ENCODE measurements around the gene TACSTD2.
"Not testable (repeated sequence)": the region's sequence is repeated elsewhere in the genome, so short reads cannot be mapped to it uniquely, and the experiment has no call there.

The TACSTD2 gene

GRCh38 chr1:58586271-58586670 lies 9.2 kb upstream of the TACSTD2 start:
- no peak for DNase-seq

- no peak for DNase-seq
These were observed 8.6 kb upstream of the TACSTD2 start for GRCh38 chr1:58585581-58586151.

- DNase-seq = no peak
These were observed 8.1 kb upstream of the TACSTD2 start for GRCh38 chr1:58585166-58585565.

- DNase-seq = no peak
These were observed 7.2 kb upstream of the TACSTD2 start for GRCh38 chr1:58584082-58584895.

GRCh38 chr1:58583496-58583895 lies 6.4 kb upstream of the TACSTD2 start:
- no peak for DNase-seq

GRCh38 chr1:58582143-58582542 lies 5.1 kb upstream of the TACSTD2 start:
- not testable (repeated sequence) for DNase-seq

GRCh38 chr1:58581641-58582040 lies 4.6 kb upstream of the TACSTD2 start:
- no peak for DNase-seq

GRCh38 chr1:58580186-58580585 lies 3.1 kb upstream of the TACSTD2 start:
- DNase-seq = no peak

GRCh38 chr1:58577654-58578030 lies 590 bp upstream of the TACSTD2 start:
- no peak for DNase-seq

GRCh38 chr1:58576325-58576726 lies 726 bp downstream of the TACSTD2 start:
- no peak for DNase-seq

GRCh38 chr1:58575551-58576324 lies 1.3 kb downstream of the TACSTD2 start:
- no peak for DNase-seq

GRCh38 chr1:58574816-58575215 lies 2.2 kb downstream of the TACSTD2 start:
- DNase-seq = no peak

- no peak for DNase-seq
These were observed 3.1 kb downstream of the TACSTD2 start for GRCh38 chr1:58573705-58574591.

- no peak for DNase-seq
These were observed 3.9 kb downstream of the TACSTD2 start for GRCh38 chr1:58573138-58573537.

- no peak for DNase-seq
These were observed 4.4 kb downstream of the TACSTD2 start for GRCh38 chr1:58572690-58573089.

- DNase-seq = no peak
These were observed 5.4 kb downstream of the TACSTD2 start for GRCh38 chr1:58571616-58572015.

GRCh38 chr1:58570817-58571216 lies 6.2 kb downstream of the TACSTD2 start:
- no peak for DNase-seq

- DNase-seq = no peak
These were observed 7.0 kb downstream of the TACSTD2 start for GRCh38 chr1:58570094-58570493.

- no peak for DNase-seq
These were observed 8.1 kb downstream of the TACSTD2 start for GRCh38 chr1:58568911-58569310.

- DNase-seq = no peak
These were observed 8.7 kb downstream of the TACSTD2 start for GRCh38 chr1:58568271-58568860.

- DNase-seq = no peak
These were observed 10.7 kb downstream of the TACSTD2 start for GRCh38 chr1:58566339-58566738.

GRCh38 chr1:58563715-58564114 lies 13.3 kb downstream of the TACSTD2 start:
- DNase-seq = not testable (repeated sequence)

Data from activated naive CD4-positive, alpha-beta T cell (primary cell).